ENCODE measurements around the gene SPACA5. TPM values are rescaled to one million over a fixed set of nuclear protein-coding genes. Genes with fewer than 3 reads are reported as not detected.
"Not testable (repeated sequence)": the region's sequence is repeated elsewhere in the genome, so short reads cannot be mapped to it uniquely, and the experiment has no call there.

SPACA5 gene
- polyA plus RNA-seq (2013, experiment 1 of 4) = not detected
- polyA plus RNA-seq (2013, experiment 2 of 4) = not detected
- polyA plus RNA-seq (2013, experiment 3 of 4) = not detected
- polyA plus RNA-seq (2013, experiment 4 of 4) = not detected

DNA sequence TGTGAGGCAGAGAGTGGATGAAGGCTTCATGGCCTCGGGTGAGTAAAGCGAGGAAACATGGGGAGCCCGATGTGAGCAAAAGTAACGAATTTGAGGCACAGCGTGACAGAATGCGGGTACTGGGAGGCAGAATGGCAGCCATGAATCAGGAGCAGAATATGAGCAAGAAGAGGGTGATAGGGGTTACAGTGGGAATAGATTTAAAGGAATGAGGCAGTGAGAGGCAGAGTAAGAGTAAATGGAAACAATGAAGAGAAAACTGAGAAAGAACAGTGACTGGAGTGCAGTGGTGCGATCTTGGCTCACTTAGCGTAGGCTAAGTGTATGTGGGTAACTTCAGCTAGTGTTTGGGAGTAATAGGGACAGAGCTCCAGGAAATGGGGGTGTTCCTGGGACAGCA is at the start of gene SPACA5:
SPACA5 (plus strand) TSS at position 301 of the 400 bp plus-strand sequence. CDS start 815 bp downstream, outside the sequence.
- not testable (repeated sequence) for H3K9me3 ChIP-seq (ENCODE audit: control insufficient read depth, low read length); H3K4me3 ChIP-seq (ENCODE audit: insufficient read depth, low read depth, low read length); H3K27me3 ChIP-seq (ENCODE audit: control insufficient read depth, insufficient read depth, low read length, poor library complexity, severe bottlenecking); H3K27ac ChIP-seq (ENCODE audit: insufficient read depth, low read depth, low read length, poor library complexity, severe bottlenecking); H3K36me3 ChIP-seq (ENCODE audit: control insufficient read depth, insufficient read depth, low read length); H3K4me1 ChIP-seq (ENCODE audit: control insufficient read depth, insufficient read depth, low read length)
- WGBS, 2 experiments = no CpG with 5 or more reads among the region's 8 CpGs

DNA sequence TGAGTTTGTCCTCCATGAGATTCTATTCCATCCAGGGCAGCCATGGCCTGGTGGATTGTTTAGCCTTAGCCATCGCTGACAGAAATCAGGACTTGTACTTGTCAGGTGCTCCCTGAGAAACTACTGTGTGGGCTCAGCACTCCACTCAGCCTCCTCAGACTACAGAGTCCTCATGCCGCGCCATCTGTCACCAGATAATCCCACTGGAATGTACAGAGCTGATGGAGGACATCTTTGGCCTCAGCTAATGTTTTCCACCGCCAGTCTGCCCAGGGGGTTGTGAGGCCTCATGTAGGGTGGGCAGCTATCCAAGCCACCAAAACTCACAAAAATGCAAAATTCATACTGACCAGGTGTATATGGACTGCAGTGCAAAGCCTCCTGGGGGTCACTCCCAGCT is 48.6 kb upstream of the SPACA5 start:
- not testable (repeated sequence) for H3K9me3 ChIP-seq (ENCODE audit: control insufficient read depth, low read length); H3K27ac ChIP-seq (ENCODE audit: insufficient read depth, low read depth, low read length, poor library complexity, severe bottlenecking); H3K27me3 ChIP-seq (ENCODE audit: control insufficient read depth, insufficient read depth, low read length, poor library complexity, severe bottlenecking); H3K4me1 ChIP-seq (ENCODE audit: control insufficient read depth, insufficient read depth, low read length); H3K4me3 ChIP-seq (ENCODE audit: insufficient read depth, low read depth, low read length); H3K36me3 ChIP-seq (ENCODE audit: control insufficient read depth, insufficient read depth, low read length)
- WGBS, 2 experiments = 93 to 98% methylated on average over 3 of the region's 4 CpGs

DNA sequence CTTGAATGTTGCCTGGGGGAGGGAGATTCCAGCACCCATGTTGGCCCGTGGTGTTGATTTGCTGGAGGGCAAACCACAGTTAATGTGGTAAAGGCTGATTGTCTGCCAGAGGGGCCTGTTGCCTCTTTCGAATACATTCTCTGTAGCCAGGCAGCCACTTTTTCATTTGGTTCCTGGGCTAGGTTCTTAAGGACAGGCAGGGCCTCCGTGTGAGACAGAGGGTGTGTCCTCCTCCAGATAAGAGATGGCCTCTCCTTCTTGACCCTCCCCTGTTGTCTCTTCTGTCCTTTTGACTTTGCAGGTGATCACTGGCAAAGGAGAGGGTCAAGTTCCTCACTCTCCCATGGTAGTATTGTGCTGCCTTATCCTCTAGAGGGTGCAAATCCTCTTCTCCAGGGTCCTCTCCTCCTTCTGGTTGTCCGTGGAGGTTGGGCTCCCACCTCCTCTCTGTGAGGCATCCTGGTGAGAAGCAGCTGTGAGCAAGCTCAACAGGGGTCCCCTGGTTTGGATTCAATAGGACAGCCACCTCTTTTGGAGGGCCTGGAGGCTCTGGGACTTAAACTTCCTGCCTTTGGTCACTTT is 47.9 kb upstream of the SPACA5 start:
- Histone ChIP-seq H3K36me3 (ENCODE audit: control insufficient read depth, insufficient read depth, low read length) (no peaks in the 10 kb centered on the region), H3K27me3 (ENCODE audit: control insufficient read depth, insufficient read depth, low read length, poor library complexity, severe bottlenecking) (no peaks in the 10 kb centered on the region), H3K4me1 (ENCODE audit: control insufficient read depth, insufficient read depth, low read length) (no peaks in the 10 kb centered on the region), H3K9me3 (ENCODE audit: control insufficient read depth, low read length) (no peaks in the 10 kb centered on the region), H3K27ac (ENCODE audit: insufficient read depth, low read depth, low read length, poor library complexity, severe bottlenecking) (no peak overlapping the region), H3K4me3 (ENCODE audit: insufficient read depth, low read depth, low read length) (no peak overlapping the region)
- WGBS, 2 experiments = 42 to 45% methylated on average over 4 of the region's 4 CpGs

DNA sequence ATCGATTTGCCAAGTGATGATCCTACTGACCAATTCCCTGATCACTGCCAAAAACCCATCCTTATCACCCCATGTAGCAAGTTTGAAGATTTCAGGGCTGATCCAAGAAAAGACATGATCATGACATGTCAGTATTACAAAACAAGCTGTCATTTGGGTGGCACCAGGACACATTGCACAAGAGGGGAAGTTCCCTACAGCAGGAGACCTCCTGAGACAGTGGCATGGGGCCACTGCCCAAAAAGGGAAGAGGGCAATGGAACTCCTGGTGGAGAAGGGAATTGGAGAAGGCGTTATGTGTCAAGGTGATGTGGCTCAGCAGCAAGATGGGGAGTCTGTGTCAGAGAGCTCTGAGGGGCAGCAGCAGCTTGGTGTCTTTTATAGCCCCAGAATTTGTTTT is 46.4 kb upstream of the SPACA5 start:
- H3K36me3 ChIP-seq (ENCODE audit: control insufficient read depth, insufficient read depth, low read length) = no peaks in the 10 kb centered on the region
- H3K27ac ChIP-seq (ENCODE audit: insufficient read depth, low read depth, low read length, poor library complexity, severe bottlenecking) = no peak overlapping the region
- H3K4me3 ChIP-seq (ENCODE audit: insufficient read depth, low read depth, low read length) = no peak overlapping the region
- no peaks in the 10 kb centered on the region for H3K9me3 ChIP-seq (ENCODE audit: control insufficient read depth, low read length)
- H3K4me1 ChIP-seq (ENCODE audit: control insufficient read depth, insufficient read depth, low read length) = no peaks in the 10 kb centered on the region
- no peaks in the 10 kb centered on the region for H3K27me3 ChIP-seq (ENCODE audit: control insufficient read depth, insufficient read depth, low read length, poor library complexity, severe bottlenecking)
- 89 to 92% methylated on average over 2 of the region's 2 CpGs for WGBS, 2 experiments

DNA sequence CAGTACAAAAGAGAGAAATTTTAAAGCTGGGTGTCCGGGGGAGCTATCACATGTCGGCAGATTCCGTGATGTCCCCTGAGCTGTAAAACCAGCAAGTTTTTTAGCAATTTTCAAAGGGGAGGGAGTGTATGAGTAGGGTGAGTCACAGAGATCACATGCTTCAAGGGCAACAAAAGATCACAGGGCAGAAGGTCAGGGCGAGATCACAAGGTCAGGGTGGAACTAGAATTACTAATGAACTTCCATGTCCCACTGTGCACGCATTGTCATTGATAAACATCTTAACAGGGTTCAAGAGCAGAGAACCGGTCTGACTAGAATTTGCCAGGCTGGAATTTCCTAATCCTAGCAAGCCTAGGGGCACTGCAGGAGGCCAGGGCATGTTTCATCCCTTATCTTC is 45.0 kb upstream of the SPACA5 start:
- not testable (repeated sequence) for H3K36me3 ChIP-seq (ENCODE audit: control insufficient read depth, insufficient read depth, low read length); H3K27ac ChIP-seq (ENCODE audit: insufficient read depth, low read depth, low read length, poor library complexity, severe bottlenecking); H3K9me3 ChIP-seq (ENCODE audit: control insufficient read depth, low read length); H3K4me1 ChIP-seq (ENCODE audit: control insufficient read depth, insufficient read depth, low read length); H3K27me3 ChIP-seq (ENCODE audit: control insufficient read depth, insufficient read depth, low read length, poor library complexity, severe bottlenecking); H3K4me3 ChIP-seq (ENCODE audit: insufficient read depth, low read depth, low read length)
- 91 to 97% methylated on average over 6 of the region's 6 CpGs for WGBS, 2 experiments

DNA sequence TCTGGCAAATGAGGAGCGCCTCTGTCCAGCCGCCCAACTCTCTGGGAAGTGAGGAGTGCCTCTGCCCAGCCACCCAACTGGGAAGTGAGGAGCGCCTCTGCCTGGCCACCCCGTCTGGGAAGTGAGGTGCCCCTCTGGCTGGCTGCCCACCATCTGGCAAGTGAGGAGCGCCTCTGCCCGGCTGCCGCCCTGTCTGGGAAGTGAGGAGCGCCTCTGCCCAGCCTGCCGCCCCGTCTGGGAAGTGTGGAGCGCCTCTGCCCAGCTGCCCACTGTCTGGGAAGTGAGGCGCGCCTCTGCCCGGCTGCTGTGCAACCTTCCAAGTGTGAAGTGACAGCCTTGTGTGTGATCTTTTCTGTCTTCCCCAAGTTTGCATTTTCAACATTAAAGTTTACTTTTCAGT is 41.3 kb upstream of the SPACA5 start:
- H3K27ac ChIP-seq (ENCODE audit: insufficient read depth, low read depth, low read length, poor library complexity, severe bottlenecking); H3K9me3 ChIP-seq (ENCODE audit: control insufficient read depth, low read length): not testable (repeated sequence)

DNA sequence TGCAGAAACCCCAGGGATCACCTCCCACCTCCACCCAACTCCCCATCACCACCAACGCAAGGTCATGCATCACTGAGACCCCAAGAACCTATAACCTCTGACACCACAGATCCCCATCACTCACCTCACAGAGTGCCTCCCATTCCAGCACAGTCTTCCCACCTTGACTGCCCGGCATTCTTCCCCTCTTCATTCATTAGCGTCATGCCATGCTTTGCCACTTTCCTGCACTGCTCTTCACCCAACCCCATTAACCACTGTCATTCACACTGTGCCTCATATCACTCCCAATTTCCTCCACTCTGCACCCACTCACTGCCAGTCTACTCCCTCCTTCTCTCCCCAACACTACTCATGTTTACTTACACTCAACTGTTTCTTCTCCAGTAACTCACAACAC is 33.6 kb upstream of the SPACA5 start:
- no peak overlapping the region for H3K4me3 ChIP-seq (ENCODE audit: insufficient read depth, low read depth, low read length)
- peaks cover 22% of the 10 kb centered on the region for H3K36me3 ChIP-seq (ENCODE audit: control insufficient read depth, insufficient read depth, low read length)
- no peaks in the 10 kb centered on the region for H3K27me3 ChIP-seq (ENCODE audit: control insufficient read depth, insufficient read depth, low read length, poor library complexity, severe bottlenecking)
- no peak overlapping the region for H3K27ac ChIP-seq (ENCODE audit: insufficient read depth, low read depth, low read length, poor library complexity, severe bottlenecking)
- H3K9me3 ChIP-seq (ENCODE audit: control insufficient read depth, low read length) = no peaks in the 10 kb centered on the region
- H3K4me1 ChIP-seq (ENCODE audit: control insufficient read depth, insufficient read depth, low read length) = no peaks in the 10 kb centered on the region
- WGBS, 2 experiments = 93 to 97% methylated on average over 3 of the region's 3 CpGs

More for the DNA sequence above, 41.3 kb upstream of the SPACA5 start:
- WGBS, 2 experiments = 95 to 98% methylated on average over 12 to 14 of the region's 14 CpGs
- not testable (repeated sequence) for H3K27me3 ChIP-seq (ENCODE audit: control insufficient read depth, insufficient read depth, low read length, poor library complexity, severe bottlenecking); H3K4me1 ChIP-seq (ENCODE audit: control insufficient read depth, insufficient read depth, low read length); H3K36me3 ChIP-seq (ENCODE audit: control insufficient read depth, insufficient read depth, low read length); H3K4me3 ChIP-seq (ENCODE audit: insufficient read depth, low read depth, low read length)

DNA sequence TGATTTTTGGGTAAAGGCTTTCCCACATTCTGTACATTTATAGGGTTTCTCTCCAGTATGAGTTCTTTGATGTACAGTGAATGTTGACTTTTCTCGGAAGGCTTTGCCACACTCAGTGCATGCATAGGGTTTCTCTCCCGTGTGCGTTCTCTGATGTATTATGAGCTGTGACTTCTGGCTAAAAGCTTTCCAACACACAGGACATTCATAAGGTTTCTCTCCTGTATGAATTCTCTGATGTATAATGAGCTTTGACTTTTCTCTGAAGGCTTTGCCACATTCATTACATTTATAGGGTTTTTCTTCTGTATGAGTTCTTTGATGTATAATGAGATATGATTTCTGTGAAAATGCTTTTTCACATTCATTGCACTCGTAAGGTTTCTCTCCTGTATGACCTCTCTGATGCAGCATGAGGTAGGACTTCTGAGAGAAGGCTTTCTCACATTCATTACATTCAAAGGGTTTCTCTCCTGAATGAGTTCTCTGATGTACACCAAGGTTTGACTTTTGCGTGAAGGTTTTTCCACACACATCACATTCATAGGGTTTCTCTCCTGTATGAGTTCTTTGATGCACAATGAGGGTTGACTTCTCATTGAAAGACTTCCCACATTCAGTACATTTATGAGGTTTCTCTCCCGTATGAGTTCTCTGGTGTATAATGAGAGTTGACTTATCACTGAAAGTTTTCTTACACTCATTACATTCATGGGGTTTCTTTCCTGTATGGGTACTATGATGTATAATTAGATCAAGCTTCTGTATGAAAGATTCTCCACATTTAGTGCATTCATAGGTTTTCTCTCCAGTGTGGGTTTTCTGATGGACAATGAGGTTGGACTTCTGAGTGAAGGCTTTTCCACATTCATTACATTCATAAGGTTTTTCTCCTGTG is 30.3 kb upstream of the SPACA5 start:
- H3K4me3 ChIP-seq (ENCODE audit: insufficient read depth, low read depth, low read length) = no peak overlapping the region
- WGBS, 2 experiments = 94 to 100% methylated on average over 1 to 5 of the region's 6 CpGs
- H3K27me3 ChIP-seq (ENCODE audit: control insufficient read depth, insufficient read depth, low read length, poor library complexity, severe bottlenecking) = no peaks in the 10 kb centered on the region
- no peak overlapping the region for H3K27ac ChIP-seq (ENCODE audit: insufficient read depth, low read depth, low read length, poor library complexity, severe bottlenecking)
- H3K36me3 ChIP-seq (ENCODE audit: control insufficient read depth, insufficient read depth, low read length) = peaks cover 29% of the 10 kb centered on the region
- H3K9me3 ChIP-seq (ENCODE audit: control insufficient read depth, low read length) = no peaks in the 10 kb centered on the region
- H3K4me1 ChIP-seq (ENCODE audit: control insufficient read depth, insufficient read depth, low read length) = no peaks in the 10 kb centered on the region

DNA sequence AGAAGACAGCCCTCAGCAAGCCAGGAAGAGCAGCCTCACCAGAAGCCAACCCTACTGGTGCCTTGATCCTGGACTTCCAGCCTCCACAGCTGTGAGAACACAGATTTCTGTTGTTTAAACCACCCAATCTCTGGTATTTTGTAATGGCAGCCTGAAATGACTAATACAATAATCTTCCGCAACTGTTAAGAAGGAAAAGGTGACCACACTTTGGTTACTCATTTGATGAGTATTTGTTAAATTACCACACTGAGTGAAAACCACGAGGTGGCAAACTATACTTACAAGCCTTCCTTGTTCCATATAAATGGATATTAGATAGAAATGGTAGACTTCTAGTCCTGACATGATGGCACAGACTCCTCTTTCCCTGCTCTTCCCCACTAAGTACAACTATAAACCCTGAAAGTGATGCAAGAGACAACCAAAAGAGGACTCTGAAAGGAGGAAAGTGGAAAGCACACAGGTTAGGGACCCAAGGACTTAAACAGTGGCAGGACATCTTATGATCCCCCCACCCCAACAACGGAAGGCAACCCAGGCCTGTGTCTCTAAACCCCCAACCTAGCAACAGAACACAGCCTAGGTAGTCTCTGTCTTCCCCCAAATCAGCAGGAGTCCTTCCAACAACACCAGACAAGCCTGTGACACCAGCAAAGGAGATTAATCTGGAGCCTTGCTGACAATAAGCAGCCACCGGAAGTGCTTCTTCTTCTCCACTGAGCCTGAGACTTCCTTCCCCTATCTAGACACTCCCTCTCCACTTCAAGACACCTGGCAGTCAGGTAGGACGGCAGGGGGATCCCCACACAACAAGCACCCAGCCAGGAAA is 15.3 kb upstream of the SPACA5 start:
- Histone ChIP-seq H3K4me3 (ENCODE audit: insufficient read depth, low read depth, low read length) (no peak overlapping the region), H3K4me1 (ENCODE audit: control insufficient read depth, insufficient read depth, low read length) (no peaks in the 10 kb centered on the region), H3K27me3 (ENCODE audit: control insufficient read depth, insufficient read depth, low read length, poor library complexity, severe bottlenecking) (no peaks in the 10 kb centered on the region), H3K36me3 (ENCODE audit: control insufficient read depth, insufficient read depth, low read length) (peaks cover 5% of the 10 kb centered on the region), H3K27ac (ENCODE audit: insufficient read depth, low read depth, low read length, poor library complexity, severe bottlenecking) (no peak overlapping the region), H3K9me3 (ENCODE audit: control insufficient read depth, low read length) (no peaks in the 10 kb centered on the region)
- 77 to 86% methylated on average over 3 to 4 of the region's 5 CpGs for WGBS, 2 experiments

DNA sequence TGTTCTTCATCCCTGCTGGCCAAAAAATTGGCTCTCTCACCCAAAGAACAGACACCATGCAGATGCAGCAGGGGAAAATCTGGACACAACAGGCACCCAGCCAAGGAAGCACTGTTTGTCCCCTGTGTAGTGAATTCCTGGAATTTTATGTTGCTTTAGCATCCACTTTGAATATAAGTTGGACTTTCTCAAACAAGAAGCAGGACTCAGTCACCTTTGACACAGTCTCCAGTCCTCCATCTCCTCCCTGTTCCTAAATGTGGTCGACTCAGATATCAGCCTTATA is 14.8 kb upstream of the SPACA5 start:
- Histone ChIP-seq H3K27ac (ENCODE audit: insufficient read depth, low read depth, low read length, poor library complexity, severe bottlenecking) (no peak overlapping the region), H3K4me1 (ENCODE audit: control insufficient read depth, insufficient read depth, low read length) (no peaks in the 10 kb centered on the region), H3K9me3 (ENCODE audit: control insufficient read depth, low read length) (no peaks in the 10 kb centered on the region), H3K4me3 (ENCODE audit: insufficient read depth, low read depth, low read length) (no peak overlapping the region), H3K27me3 (ENCODE audit: control insufficient read depth, insufficient read depth, low read length, poor library complexity, severe bottlenecking) (no peaks in the 10 kb centered on the region), H3K36me3 (ENCODE audit: control insufficient read depth, insufficient read depth, low read length) (peaks cover 5% of the 10 kb centered on the region)
- WGBS, 2 experiments = 96 to 100% methylated on average over 1 of the region's 1 CpG

Measured in ectodermal cell (in vitro differentiated cells).